ENCODE data around the gene MCRIP1.

Gene MCRIP1

DNA sequence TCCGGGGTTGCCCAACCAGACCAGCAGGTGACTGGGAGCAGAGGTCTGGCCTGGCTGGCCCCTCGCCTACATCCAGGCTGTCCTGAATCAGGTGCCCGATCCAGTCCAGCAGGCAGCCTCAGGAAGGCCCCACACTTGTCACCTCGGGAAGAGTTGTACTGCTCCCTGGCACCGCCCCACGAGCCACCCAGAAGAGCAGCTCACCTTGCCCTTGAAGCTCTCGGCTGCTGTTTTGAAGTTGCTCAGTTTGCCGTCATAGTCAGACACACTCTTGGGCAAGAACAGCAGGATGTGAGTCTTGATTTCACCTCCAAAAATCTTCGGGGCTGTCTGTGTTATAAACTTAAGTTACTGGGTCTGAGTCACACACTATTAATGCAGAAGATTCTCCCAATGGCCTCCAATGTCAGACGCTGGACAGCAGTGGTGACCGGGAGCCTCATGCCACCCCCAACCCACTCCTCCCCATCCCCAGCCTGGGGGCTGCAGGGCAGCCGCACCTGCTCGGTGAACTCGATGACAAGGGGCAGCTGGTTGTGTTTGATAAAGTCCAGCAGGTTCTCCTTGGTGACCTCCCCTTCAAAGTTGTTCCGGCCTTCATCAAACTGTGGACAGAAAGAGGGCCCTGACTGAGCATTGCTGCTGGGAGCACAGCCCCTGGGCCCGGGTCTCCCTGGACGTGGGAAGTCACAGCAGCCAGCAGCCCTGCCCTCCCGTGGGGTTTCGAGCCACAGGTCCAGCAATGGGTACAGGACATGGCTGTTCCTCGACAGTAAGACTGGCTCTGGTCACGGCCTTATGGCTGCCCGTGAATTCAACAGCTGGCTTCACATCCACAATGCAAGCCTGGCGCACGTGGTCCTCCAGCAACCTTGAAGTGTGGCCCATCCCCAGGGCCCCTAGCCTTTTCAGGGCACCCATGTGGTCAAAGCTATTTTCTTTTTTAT is 13.9 kb upstream of the MCRIP1 start:
- no peak for TF ChIP-seq Cebpa-rat (IDR thresholded peaks at IDR 0.05)

DNA sequence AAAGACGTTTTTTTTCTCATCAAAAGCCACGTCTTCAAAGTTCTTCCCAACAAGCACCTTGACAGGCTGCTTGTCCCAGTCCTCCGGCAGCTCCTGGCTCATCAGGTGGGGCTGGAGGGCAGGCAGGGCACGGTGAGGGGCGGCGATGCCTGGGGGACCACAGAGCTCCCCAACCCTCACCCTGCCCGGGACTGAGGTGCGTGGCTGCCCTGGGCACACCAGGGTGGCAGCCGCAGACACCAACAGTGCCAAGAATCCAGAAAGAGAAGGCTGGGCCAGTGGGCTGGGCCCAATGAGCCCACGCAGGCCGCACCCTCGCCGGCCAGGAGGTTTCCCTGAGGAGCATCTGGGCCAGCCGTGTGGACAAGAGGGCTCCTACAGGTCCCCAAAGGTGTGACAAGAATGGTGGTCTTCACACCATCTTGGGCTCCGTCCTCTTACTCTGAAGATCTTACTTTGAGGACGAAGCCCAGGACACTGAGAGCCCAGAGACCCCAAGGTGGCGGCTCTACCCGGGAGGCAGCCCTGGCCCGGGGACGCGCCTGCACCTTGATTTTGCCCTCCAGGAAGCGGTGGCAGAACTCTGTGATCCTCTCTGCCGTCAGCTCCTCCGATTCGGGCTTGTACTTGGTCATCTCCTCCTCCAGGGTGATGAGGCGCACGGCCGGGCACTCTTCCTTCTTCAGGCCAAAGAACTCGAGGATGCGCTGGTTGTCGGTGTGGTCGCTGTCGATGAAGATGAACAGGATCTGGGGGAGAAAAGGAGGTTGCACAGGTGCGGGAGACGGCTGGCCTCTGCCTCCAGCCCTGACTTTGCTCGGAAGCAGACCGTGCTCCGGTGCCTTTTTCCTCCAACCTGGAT is 13.0 kb upstream of the MCRIP1 start:
- no peak overlapping the region for H3K4me3 ChIP-seq
- H3K4me2 ChIP-seq = no peak overlapping the region
- peaks cover 14% of the 10 kb centered on the region for H3K4me1 ChIP-seq
- H3K27ac ChIP-seq = no peak overlapping the region
- no peak for TF ChIP-seq Cebpa-rat (IDR thresholded peaks at IDR 0.05)
- H4K20me1 ChIP-seq = peaks cover 37% of the 10 kb centered on the region
- no peaks in the 10 kb centered on the region for H3K9me3 ChIP-seq
- no peaks in the 10 kb centered on the region for H3K27me3 ChIP-seq
- peaks cover 89% of the 10 kb centered on the region for H3K36me3 ChIP-seq
- no peak overlapping the region for H3K9ac ChIP-seq

More for the DNA sequence above, 13.9 kb upstream of the MCRIP1 start:
- Histone ChIP-seq H3K4me1 (peaks cover 5% of the 10 kb centered on the region), H3K36me3 (peaks cover 98% of the 10 kb centered on the region), H3K27ac (no peak overlapping the region), H4K20me1 (peaks cover 46% of the 10 kb centered on the region), H3K9ac (no peak overlapping the region), H3K9me3 (no peaks in the 10 kb centered on the region), H3K4me3 (no peak overlapping the region), H3K4me2 (no peak overlapping the region), H3K27me3 (no peaks in the 10 kb centered on the region)

DNA sequence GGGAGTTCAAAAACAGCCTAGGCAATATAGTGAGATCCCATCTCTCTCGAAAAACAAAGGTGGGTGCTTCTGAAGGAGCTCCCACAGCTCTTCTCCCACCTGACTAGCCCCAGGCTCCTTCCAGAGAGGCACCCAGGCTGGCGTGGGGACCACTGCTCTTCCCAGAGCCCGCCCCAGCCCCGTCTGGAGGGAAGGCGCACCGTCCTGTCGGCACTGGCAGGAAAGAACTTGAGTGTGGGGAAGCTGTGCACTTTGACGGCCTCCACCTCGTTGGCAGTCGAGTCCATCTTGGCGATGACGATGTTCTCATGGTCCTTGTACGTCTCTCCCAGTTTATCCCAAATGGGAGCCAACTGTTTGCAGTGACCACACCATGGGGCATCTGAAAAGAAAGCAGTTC is 12.3 kb upstream of the MCRIP1 start:
- Histone ChIP-seq H3K9ac (no peak overlapping the region), H3K9me3 (no peaks in the 10 kb centered on the region), H4K20me1 (peaks cover 36% of the 10 kb centered on the region), H3K27ac (no peak overlapping the region), H3K4me1 (peaks cover 22% of the 10 kb centered on the region), H3K4me3 (no peak overlapping the region), H3K27me3 (no peaks in the 10 kb centered on the region), H3K36me3 (peaks cover 81% of the 10 kb centered on the region), H3K4me2 (no peak overlapping the region)
- TF ChIP-seq Cebpa-rat (IDR thresholded peaks at IDR 0.05) = no peak

DNA sequence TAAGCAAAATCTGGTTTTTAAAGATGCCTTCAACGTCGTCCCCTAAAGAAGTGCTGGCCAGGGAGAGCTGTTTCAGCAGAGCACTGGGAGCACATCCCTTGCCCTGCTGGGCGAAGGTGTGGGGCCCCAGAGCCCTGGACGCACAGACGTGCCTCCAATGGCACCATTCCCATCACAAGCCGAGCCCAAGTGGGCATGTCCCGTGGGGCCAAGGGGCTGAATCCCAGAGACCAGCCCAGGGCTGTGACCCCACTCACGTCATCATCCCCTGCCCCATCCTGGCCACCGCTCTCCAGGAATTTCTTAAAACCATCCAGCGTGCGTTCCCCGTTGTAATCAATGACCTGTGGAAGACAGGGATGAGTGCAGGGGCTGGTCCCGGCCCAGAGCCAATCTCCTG is 11.8 kb upstream of the MCRIP1 start:
- TF ChIP-seq Cebpa-rat (IDR thresholded peaks at IDR 0.05) = no peak
- Histone ChIP-seq H3K4me2 (no peak overlapping the region), H3K27ac (no peak overlapping the region), H3K9ac (no peak overlapping the region), H3K9me3 (no peaks in the 10 kb centered on the region), H3K27me3 (no peaks in the 10 kb centered on the region), H3K4me1 (peaks cover 26% of the 10 kb centered on the region), H3K4me3 (no peak overlapping the region), H3K36me3 (peaks cover 77% of the 10 kb centered on the region), H4K20me1 (peaks cover 36% of the 10 kb centered on the region)

DNA sequence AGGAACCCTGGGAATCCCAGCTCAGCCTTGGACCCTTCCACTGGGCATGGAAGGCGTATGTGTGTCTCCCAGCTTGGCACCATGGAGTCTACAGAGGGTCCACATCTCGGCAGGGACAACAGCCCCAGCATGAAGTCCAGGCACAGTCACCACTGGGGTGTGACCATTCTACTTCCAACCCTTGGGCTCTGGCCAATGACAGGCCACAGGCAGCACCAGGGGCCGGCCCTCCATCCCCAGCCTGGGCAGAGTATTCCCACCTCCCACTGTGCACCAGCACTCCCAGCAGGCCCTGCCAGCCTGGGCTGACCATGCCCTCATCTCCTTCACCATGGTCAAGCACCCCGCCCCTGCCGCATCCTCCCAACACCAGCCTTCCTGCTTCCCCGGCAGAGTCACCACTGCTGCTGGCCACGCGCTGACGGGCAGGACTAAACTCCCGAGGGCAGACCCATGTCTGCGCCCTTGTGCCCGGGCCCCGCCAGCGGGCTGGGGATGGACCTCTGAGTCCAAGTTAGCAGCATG is 11.3 kb upstream of the MCRIP1 start:
- H3K27me3 ChIP-seq = no peaks in the 10 kb centered on the region
- no peaks in the 10 kb centered on the region for H3K9me3 ChIP-seq
- no peak overlapping the region for H3K4me2 ChIP-seq
- H3K4me3 ChIP-seq = no peak overlapping the region
- H4K20me1 ChIP-seq = peaks cover 36% of the 10 kb centered on the region
- peaks cover 72% of the 10 kb centered on the region for H3K36me3 ChIP-seq
- no peak for TF ChIP-seq Cebpa-rat (IDR thresholded peaks at IDR 0.05)
- peaks cover 31% of the 10 kb centered on the region for H3K4me1 ChIP-seq
- H3K27ac ChIP-seq = no peak overlapping the region
- H3K9ac ChIP-seq = no peak overlapping the region

DNA sequence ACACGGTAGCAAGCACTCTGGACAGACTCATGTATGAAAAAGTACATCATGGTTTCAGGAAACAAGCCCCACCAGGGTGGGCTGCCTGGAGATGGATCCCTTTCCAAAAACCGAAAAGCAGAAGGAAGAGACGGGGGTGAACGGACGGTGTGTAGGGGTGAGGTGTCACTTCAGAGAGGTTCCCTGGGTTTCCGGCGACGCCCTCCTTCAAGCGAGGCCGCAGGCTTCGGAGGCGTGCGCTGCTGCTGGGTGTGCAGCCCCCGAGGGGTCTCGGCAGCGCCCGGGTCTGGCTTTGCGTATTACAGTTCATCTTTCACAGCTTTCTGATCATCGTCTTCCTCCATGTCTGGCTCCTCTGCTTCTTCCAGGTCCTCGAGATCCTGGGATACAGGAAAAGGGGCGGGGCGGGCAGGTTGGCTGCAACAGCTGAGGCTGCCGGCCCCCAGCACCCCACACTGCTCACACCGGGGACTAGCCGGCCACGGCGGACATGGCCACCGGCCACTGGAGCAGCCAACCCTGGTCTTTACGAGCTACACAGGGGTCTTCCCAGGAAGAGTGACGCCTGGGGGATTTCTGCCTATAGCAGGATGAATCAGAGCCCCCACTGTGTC is 10.7 kb upstream of the MCRIP1 start:
- H3K4me2 ChIP-seq = no peak overlapping the region
- no peaks in the 10 kb centered on the region for H3K9me3 ChIP-seq
- no peak for TF ChIP-seq Cebpa-rat (IDR thresholded peaks at IDR 0.05)
- H3K27me3 ChIP-seq = no peaks in the 10 kb centered on the region
- H3K4me1 ChIP-seq = peaks cover 37% of the 10 kb centered on the region
- no peak overlapping the region for H3K4me3 ChIP-seq
- peaks cover 66% of the 10 kb centered on the region for H3K36me3 ChIP-seq
- H3K27ac ChIP-seq = no peak overlapping the region
- no peak overlapping the region for H3K9ac ChIP-seq
- H4K20me1 ChIP-seq = peaks cover 36% of the 10 kb centered on the region

DNA sequence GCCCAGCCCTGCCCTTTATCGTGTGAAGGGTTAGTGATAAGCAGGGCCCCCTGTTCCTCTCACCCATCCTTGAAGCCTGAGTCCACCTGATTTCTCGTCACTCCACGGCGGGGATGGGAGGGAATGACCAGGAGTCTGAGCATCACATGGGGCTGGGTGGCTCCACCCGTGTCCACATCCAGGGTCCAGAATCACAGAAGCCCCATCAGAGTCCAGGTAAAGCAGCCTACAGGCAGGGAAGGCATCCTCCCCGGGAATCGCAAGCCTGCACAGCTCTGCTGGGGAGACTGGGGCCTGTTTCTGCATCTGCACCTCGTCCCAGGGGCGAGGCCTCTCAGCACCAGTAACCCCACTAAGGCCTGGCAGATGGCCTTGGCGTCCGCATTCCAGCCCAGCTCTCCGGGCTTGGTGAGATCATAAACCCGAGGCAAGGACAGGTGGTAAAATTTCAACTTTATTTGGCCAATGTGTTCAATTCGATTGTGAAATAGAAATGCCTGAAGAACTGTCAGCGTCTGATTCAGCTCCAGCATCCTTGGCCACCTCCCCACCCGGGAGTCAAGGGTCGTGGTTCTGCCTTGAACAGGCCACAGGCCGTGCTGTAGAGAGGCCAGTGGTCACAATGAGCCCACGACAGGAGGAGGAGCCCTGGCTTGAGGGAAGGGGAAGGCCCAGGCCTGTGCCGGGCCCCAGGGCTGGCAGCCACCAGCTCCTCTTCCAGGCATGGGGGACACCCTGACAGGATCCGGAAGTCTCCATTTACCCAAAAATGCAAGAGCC is 9.8 kb upstream of the MCRIP1 start:
- TF ChIP-seq Cebpa-rat (IDR thresholded peaks at IDR 0.05) = no peak
- Histone ChIP-seq H3K4me1 (peaks cover 42% of the 10 kb centered on the region), H3K27me3 (no peaks in the 10 kb centered on the region), H3K9me3 (no peaks in the 10 kb centered on the region), H3K36me3 (peaks cover 57% of the 10 kb centered on the region), H3K4me2 (no peak overlapping the region), H3K27ac (no peak overlapping the region), H3K4me3 (no peak overlapping the region), H4K20me1 (peaks cover 36% of the 10 kb centered on the region), H3K9ac (no peak overlapping the region)

DNA sequence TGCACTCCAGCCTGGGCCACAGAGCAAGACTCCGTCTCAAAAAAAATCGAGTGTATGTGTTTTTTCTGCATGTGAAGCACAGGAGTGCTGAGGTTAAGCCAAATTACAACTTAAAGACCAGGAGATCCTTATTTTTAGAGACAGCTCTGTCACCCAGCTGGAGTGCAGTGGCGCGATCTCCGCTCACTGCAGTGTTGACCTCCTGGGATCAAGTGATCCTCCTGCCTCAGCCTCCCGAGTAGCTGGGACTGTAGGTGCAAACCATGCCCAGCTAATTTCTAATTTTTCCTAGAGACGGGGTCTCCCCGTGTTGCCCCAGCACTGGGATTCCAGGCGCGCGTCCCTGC is 9.3 kb upstream of the MCRIP1 start:
- H3K27me3 ChIP-seq = no peaks in the 10 kb centered on the region
- H3K9me3 ChIP-seq = no peaks in the 10 kb centered on the region
- no peak overlapping the region for H3K4me3 ChIP-seq
- no peak for TF ChIP-seq Cebpa-rat (IDR thresholded peaks at IDR 0.05)
- H3K4me1 ChIP-seq = peaks cover 47% of the 10 kb centered on the region
- H3K9ac ChIP-seq = no peak overlapping the region
- peak overlapping the region; percentile 73; the same call in 1 of the 2 replicates for H3K4me2 ChIP-seq
- H4K20me1 ChIP-seq = peaks cover 34% of the 10 kb centered on the region
- H3K36me3 ChIP-seq = peaks cover 51% of the 10 kb centered on the region
- H3K27ac ChIP-seq = no peak overlapping the region; the same call in 1 of the 2 replicates

DNA sequence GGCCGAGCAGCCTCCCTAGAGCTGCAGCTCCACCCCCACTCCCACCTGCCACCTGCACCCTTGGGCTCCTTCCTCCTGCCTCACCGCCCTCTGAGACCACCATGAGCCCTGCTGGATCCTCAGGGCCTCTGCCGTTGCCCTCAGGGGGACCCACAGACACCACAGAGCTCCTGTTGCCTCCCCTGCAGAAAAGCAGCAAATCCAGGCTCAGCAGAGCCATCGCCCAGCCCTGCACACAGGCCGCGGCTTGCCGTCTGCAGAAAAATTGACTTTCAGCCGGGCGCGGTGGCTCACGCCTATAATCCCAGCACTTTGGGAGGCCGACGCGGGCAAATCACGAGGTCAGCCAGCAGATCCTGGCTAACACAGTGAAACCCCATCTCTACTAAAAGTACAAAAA is 8.8 kb upstream of the MCRIP1 start:
- H3K4me3 ChIP-seq = no peak overlapping the region
- no peaks in the 10 kb centered on the region for H3K27me3 ChIP-seq
- TF ChIP-seq Cebpa-rat (IDR thresholded peaks at IDR 0.05) = no peak
- H3K9ac ChIP-seq = peak overlapping the region; percentile 61
- peak overlapping the region; percentile 60; the same call in 1 of the 2 replicates for H3K27ac ChIP-seq
- H3K4me2 ChIP-seq = peak overlapping the region; percentile 73
- H3K36me3 ChIP-seq = peaks cover 46% of the 10 kb centered on the region
- peaks cover 47% of the 10 kb centered on the region for H3K4me1 ChIP-seq
- no peaks in the 10 kb centered on the region for H3K9me3 ChIP-seq
- peaks cover 31% of the 10 kb centered on the region for H4K20me1 ChIP-seq

All from BLaER1 (cell line).